ENCODE data around the gene NUFIP1.
"Not testable (repeated sequence)": the region's sequence is repeated elsewhere in the genome, so short reads cannot be mapped to it uniquely, and the experiment has no call there.

The NUFIP1 gene

GRCh38 chr13:44989071-44989889, at the start of gene NUFIP1, which contains the start of gene GPALPP1:
Gene NUFIP1 (minus strand): TSS chr13:44989471. CDS start chr13:44989436, 35 bp downstream.
Gene GPALPP1 (plus strand): TSS chr13:44989538. CDS start chr13:44989655, 117 bp downstream.
- DNase-seq (ENCODE audit: low read depth, low spot score): peak; percentile 72

GRCh38 chr13:45036206-45036605, 46.9 kb upstream of the NUFIP1 start:
- no peak for DNase-seq (ENCODE audit: low read depth, low spot score)

- DNase-seq (ENCODE audit: low read depth, low spot score): no peak
Observed at GRCh38 chr13:45034342-45034741, 45.1 kb upstream of the NUFIP1 start.

- DNase-seq (ENCODE audit: low read depth, low spot score): no peak
Observed at GRCh38 chr13:45024847-45025246, 35.6 kb upstream of the NUFIP1 start.

GRCh38 chr13:45021250-45021649, 32.0 kb upstream of the NUFIP1 start:
- DNase-seq (ENCODE audit: low read depth, low spot score): no peak

GRCh38 chr13:45019981-45020380, 30.7 kb upstream of the NUFIP1 start:
- not testable (repeated sequence) for DNase-seq (ENCODE audit: low read depth, low spot score)

GRCh38 chr13:45016792-45017425, 27.6 kb upstream of the NUFIP1 start:
- no peak for DNase-seq (ENCODE audit: low read depth, low spot score)

- no peak for DNase-seq (ENCODE audit: low read depth, low spot score)
Observed at GRCh38 chr13:45015300-45015699, 26.0 kb upstream of the NUFIP1 start.

GRCh38 chr13:45011198-45011597, 21.9 kb upstream of the NUFIP1 start:
- no peak for DNase-seq (ENCODE audit: low read depth, low spot score)

- no peak for DNase-seq (ENCODE audit: low read depth, low spot score)
Observed at GRCh38 chr13:45007823-45008222, 18.6 kb upstream of the NUFIP1 start.

GRCh38 chr13:45007225-45007624, 18.0 kb upstream of the NUFIP1 start:
- no peak for DNase-seq (ENCODE audit: low read depth, low spot score)

GRCh38 chr13:45004096-45004495, 14.8 kb upstream of the NUFIP1 start:
- DNase-seq (ENCODE audit: low read depth, low spot score): no peak

- no peak for DNase-seq (ENCODE audit: low read depth, low spot score)
Observed at GRCh38 chr13:45003417-45003816, 14.1 kb upstream of the NUFIP1 start.

- no peak for DNase-seq (ENCODE audit: low read depth, low spot score)
Observed at GRCh38 chr13:44989941-44990340, 670 bp upstream of the NUFIP1 start.

- no peak for DNase-seq (ENCODE audit: low read depth, low spot score)
Observed at GRCh38 chr13:44978328-44978727, 10.9 kb downstream of the NUFIP1 start.

GRCh38 chr13:44976949-44977583, 12.2 kb downstream of the NUFIP1 start:
- DNase-seq (ENCODE audit: low read depth, low spot score): no peak

- DNase-seq (ENCODE audit: low read depth, low spot score): no peak
Observed at GRCh38 chr13:44976196-44976595, 13.1 kb downstream of the NUFIP1 start.

GRCh38 chr13:44974056-44974793, 15.0 kb downstream of the NUFIP1 start:
- DNase-seq (ENCODE audit: low read depth, low spot score): no peak

GRCh38 chr13:44972956-44973581, 16.2 kb downstream of the NUFIP1 start:
- DNase-seq (ENCODE audit: low read depth, low spot score): no peak

GRCh38 chr13:44971656-44972595, 17.3 kb downstream of the NUFIP1 start:
- DNase-seq (ENCODE audit: low read depth, low spot score): no peak
